HCT116 (cell line): ENCODE measurements around the gene ST7. TPM values are rescaled to one million over a fixed set of nuclear protein-coding genes. Genes with fewer than 3 reads are reported as not detected.

Experiments used
- ATAC-seq: fragments of 200-7000 bp; cut with Tn5 transposase; 2 replicates; pipeline ENCODE4 v1.9.1; 2020; ENCODE audit warnings: mild to moderate bottlenecking, moderate library complexity
- BruUV-seq: library from RNA; stranded (reverse); fragments of 400-500 nt; replicated peaks from 2 replicates; lab custom pipeline; 2021; lab: Mats Ljungman, UMichigan
- CTCF ChIA-PET: fragments of 300-600 bp; sonication (Branson Sonifier 250); formaldehyde crosslinking; loops from one replicate; lab custom pipeline; 2021; ENCODE audit warnings: antibody characterized with exemption; lab: Charles Lee
- POLR2A ChIA-PET: fragments of 300-600, 350-600 bp; sonication (Branson Sonifier 250); formaldehyde crosslinking; loops from one replicate; lab custom pipeline; 2021; ENCODE audit warnings: antibody characterized with exemption; lab: Charles Lee
- RAD21 ChIA-PET, 2 experiments: fragments of 300-600 bp; sonication (Branson Sonifier 250); formaldehyde crosslinking; loops; one replicate each; lab custom pipeline; 2023; ENCODE audit warnings: low total read pairs in 2 of 2; ENCODE audit not compliant: uncharacterized antibody in 2 of 2, unreplicated experiment in 2 of 2, low non-redundant PET in 1 of 2; lab: Charles Lee
- DNase-seq: peaks from one replicate; pipeline ENCODE4 v3.0.0-alpha.2; 2010; ENCODE audit warnings: low read depth, low spot score
- H2AFZ ChIP-seq: fragments of 200-600 bp; shearing (Covaris generic), sonication (generic); 2 replicates; pipeline ENCODE4 v1.6.1; 2017; ENCODE audit warnings: low read depth, mixed run types, mixed read lengths, antibody characterized with exemption, low read length; ENCODE audit not compliant: poor library complexity, severe bottlenecking
- H3K27ac ChIP-seq: 2 replicates; pipeline ENCODE4 v1.5.1; 2012; ENCODE audit warnings: low read depth, low read length
- H3K27me3 ChIP-seq: fragments of 200-600 bp; sonication (generic); 2 replicates; pipeline ENCODE4 v1.6.1; 2016; ENCODE audit warnings: mixed run types, low read length, mixed read lengths; ENCODE audit not compliant: insufficient read depth
- H3K36me3 ChIP-seq, 2 experiments: fragments of 200-500 bp in 1 of 2; fragments of 200-600 bp in 1 of 2; sonication (Bioruptor generic) in 1 of 2; sonication (generic) in 1 of 2; 2 replicates each; pipeline versions ENCODE4 v1.5.1 to v1.6.1; 2014 to 2016; ENCODE audit warnings: low read length in 2 of 2, inconsistent platforms in 1 of 2, mixed read lengths in 1 of 2, mixed run types in 1 of 2; ENCODE audit not compliant: insufficient read depth in 2 of 2, control insufficient read depth in 1 of 2
- H3K4me1 ChIP-seq, 2 experiments: fragments of 200-600 bp in 1 of 2; sonication (generic) in 1 of 2; 2 replicates each; pipeline versions ENCODE4 v1.5.1 to v1.6.1; 2012 to 2017; ENCODE audit warnings: low read length in 2 of 2, inconsistent platforms in 1 of 2, mild to moderate bottlenecking in 1 of 2, mixed read lengths in 1 of 2, mixed run types in 1 of 2, moderate library complexity in 1 of 2; ENCODE audit not compliant: insufficient read depth in 2 of 2, control insufficient read depth in 1 of 2
- H3K4me2 ChIP-seq: fragments of 200-600 bp; sonication (generic); 2 replicates; pipeline ENCODE4 v1.6.1; 2017; ENCODE audit warnings: mixed run types, low read length, mixed read lengths
- H3K4me3 ChIP-seq, 2 experiments: fragments of 200-600 bp in 1 of 2; sonication (generic) in 1 of 2; replicated peaks in 1 of 2; 2 replicates each; pipeline ENCODE4 v1.5.1; 2011 to 2016; ENCODE audit warnings: low read length in 2 of 2, control low read depth in 1 of 2, low read depth in 1 of 2, mild to moderate bottlenecking in 1 of 2, mixed read lengths in 1 of 2, mixed run types in 1 of 2
- H3K79me2 ChIP-seq: fragments of 200-600 bp; sonication (generic); 2 replicates; pipeline ENCODE4 v1.6.1; 2017; ENCODE audit warnings: mild to moderate bottlenecking, mixed run types, low read length, moderate library complexity, mixed read lengths; ENCODE audit not compliant: insufficient read depth
- H3K9ac ChIP-seq: fragments of 200-600 bp; sonication (generic); 2 replicates; pipeline ENCODE4 v1.6.1; 2016; ENCODE audit warnings: low read length, mixed read lengths
- H3K9me2 ChIP-seq: fragments of 200-600 bp; sonication (generic), shearing (Covaris generic); 2 replicates; pipeline ENCODE4 v1.6.1; 2017; ENCODE audit warnings: mixed run types, mild to moderate bottlenecking, moderate library complexity; ENCODE audit not compliant: insufficient read depth
- H3K9me3 ChIP-seq, 2 experiments: fragments of 200-500 bp in 1 of 2; fragments of 200-600 bp in 1 of 2; sonication (Bioruptor generic) in 1 of 2; sonication (generic) in 1 of 2; 2 replicates each; pipeline ENCODE4 v1.6.1; 2014 to 2017; ENCODE audit warnings: low read length in 2 of 2, mixed read lengths in 2 of 2, inconsistent platforms in 1 of 2, low read depth in 1 of 2, mild to moderate bottlenecking in 1 of 2, mixed run types in 1 of 2, moderate library complexity in 1 of 2; ENCODE audit not compliant: control insufficient read depth in 1 of 2, insufficient read depth in 1 of 2
- H4K20me1 ChIP-seq: fragments of 200-600 bp; sonication (generic), shearing (Covaris generic); 2 replicates; pipeline ENCODE4 v1.6.1; 2017; ENCODE audit warnings: mixed run types, mild to moderate bottlenecking, moderate library complexity; ENCODE audit not compliant: insufficient read depth
- CBX3 ChIP-seq: IDR thresholded peaks from 2 replicates; pipeline ENCODE4 v1.6.1; 2012; ENCODE audit warnings: low read depth
- CEBPB ChIP-seq: IDR thresholded peaks from 2 replicates; pipeline ENCODE4 v1.6.1; 2012; ENCODE audit warnings: low read depth
- EGR1 ChIP-seq: IDR thresholded peaks from 2 replicates; pipeline ENCODE4 v1.6.1; 2012; ENCODE audit warnings: low read depth
- ELF1 ChIP-seq: IDR thresholded peaks from 2 replicates; pipeline ENCODE4 v1.6.1; 2012; ENCODE audit warnings: low read depth, borderline replicate concordance
- EZH2 ChIP-seq: fragments of 200-600 bp; sonication (generic); IDR thresholded peaks from 2 replicates; pipeline ENCODE4 v1.6.1; 2017; ENCODE audit warnings: antibody characterized with exemption, mixed run types
- FOSL1 ChIP-seq: IDR thresholded peaks from 2 replicates; pipeline ENCODE4 v1.6.1; 2012; ENCODE audit warnings: low read depth
- JUND ChIP-seq: IDR thresholded peaks from 2 replicates; pipeline ENCODE4 v1.6.1; 2012
- POLR2A ChIP-seq: IDR thresholded peaks from 2 replicates; pipeline ENCODE4 v1.7.0; 2011; ENCODE audit warnings: borderline replicate concordance; ENCODE audit not compliant: insufficient read depth, insufficient read length; ENCODE audit errors: extremely low read depth
- POLR2AphosphoS5 ChIP-seq: IDR thresholded peaks from 2 replicates; pipeline ENCODE4 v1.6.1; 2011; ENCODE audit warnings: mild to moderate bottlenecking, low read depth, low read length, moderate library complexity
- SIN3A ChIP-seq: IDR thresholded peaks from 2 replicates; pipeline ENCODE4 v1.6.1; 2012; ENCODE audit warnings: low read depth
- SP1 ChIP-seq: IDR thresholded peaks from 2 replicates; pipeline ENCODE4 v1.6.1; 2012; ENCODE audit warnings: low read depth
- SRF ChIP-seq: IDR thresholded peaks from 2 replicates; pipeline ENCODE4 v1.6.1; 2012; ENCODE audit warnings: low read depth
- YY1 ChIP-seq: IDR thresholded peaks from 2 replicates; pipeline ENCODE4 v1.6.1; 2011; ENCODE audit warnings: low read length, low read depth, moderate library complexity, mild to moderate bottlenecking; ENCODE audit not compliant: insufficient replicate concordance; ENCODE audit errors: extremely low read depth
- ZFX ChIP-seq: fragments of 450-650 bp; IDR thresholded peaks from 2 replicates; pipeline ENCODE4 v1.6.1; 2017
- intact Hi-C: fragments of 100-400 bp; cut with micrococcal nuclease; formaldehyde crosslinking; loops from 2 replicates; pipeline ENCODE4 v1.10.0; 2022
- total RNA-seq: library from RNA; stranded (reverse); gene quantifications from one replicate; pipeline ENCODE4 v1.2.1, GENCODE V29; 2021; ENCODE audit not compliant: unreplicated experiment
- TF ChIP-seq, protein P1 (sequence below): IDR thresholded peaks from 2 replicates; pipeline ENCODE4 v1.6.1; 2011; ENCODE audit warnings: mild to moderate bottlenecking, low read length, moderate library complexity; ENCODE audit not compliant: insufficient replicate concordance; ENCODE audit errors: extremely low read depth
- TF ChIP-seq, protein P2 (sequence below), 3 experiments: fragments of 200-600 bp in 1 of 3; sonication (generic) in 1 of 3; IDR thresholded peaks in 2 of 3; conservative IDR thresholded peaks in 1 of 3; 2 replicates each; pipeline ENCODE4 v1.5.1; 2012 to 2017; ENCODE audit warnings: low read depth in 2 of 3, low read length in 2 of 3, antibody characterized with exemption in 1 of 3, borderline replicate concordance in 1 of 3, control low read depth in 1 of 3, mild to moderate bottlenecking in 1 of 3, mixed read lengths in 1 of 3, mixed run types in 1 of 3, moderate library complexity in 1 of 3; ENCODE audit not compliant: insufficient read depth in 1 of 3
- TF ChIP-seq, protein P3 (sequence below): IDR thresholded peaks from 2 replicates; pipeline ENCODE4 v1.6.1; 2012

ST7 gene
- total RNA-seq, 1 experiment from 2014 or later: 12.6 TPM

DNA sequence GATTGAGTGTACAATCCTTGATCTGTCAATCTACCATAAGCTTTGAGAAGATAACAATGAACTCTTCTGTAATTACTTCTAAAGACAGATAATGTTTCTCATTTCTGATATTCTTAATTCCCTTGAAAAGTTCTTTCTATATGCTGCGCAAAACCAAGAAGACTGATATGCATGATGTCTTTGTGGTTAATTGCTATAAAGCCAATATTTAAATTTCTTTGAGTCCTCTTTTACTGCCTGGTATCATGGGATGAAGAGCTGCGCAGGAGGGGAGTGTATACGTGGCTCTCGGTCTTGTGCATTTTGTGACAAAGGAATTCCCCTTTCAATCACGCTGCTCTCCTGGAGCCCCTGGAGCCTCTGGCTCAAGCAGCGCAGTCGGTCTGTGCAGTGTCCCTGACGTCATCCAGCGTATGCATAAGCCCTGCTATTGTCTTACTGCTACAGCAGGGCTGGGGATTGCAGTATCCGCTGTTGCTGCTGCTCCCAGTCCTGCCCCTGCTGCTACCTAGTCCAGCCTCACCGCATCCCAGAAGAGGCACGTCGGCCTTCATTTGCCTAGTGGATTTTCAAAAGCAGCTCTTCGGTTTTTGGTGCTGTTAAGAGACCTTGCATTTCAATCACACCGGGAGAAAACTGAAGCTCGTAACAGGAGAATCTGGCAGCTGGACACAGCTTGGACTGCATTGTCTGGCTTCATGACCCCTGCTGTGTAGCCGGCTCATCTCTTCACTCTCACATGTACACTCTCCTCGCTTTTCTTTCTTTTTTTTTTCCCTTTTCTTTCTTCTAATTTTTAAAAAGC lies 66.7 kb downstream of the ST7 start (continued):
- TF ChIP-seq SP1 (no peak), JUND (no peak)

DNA sequence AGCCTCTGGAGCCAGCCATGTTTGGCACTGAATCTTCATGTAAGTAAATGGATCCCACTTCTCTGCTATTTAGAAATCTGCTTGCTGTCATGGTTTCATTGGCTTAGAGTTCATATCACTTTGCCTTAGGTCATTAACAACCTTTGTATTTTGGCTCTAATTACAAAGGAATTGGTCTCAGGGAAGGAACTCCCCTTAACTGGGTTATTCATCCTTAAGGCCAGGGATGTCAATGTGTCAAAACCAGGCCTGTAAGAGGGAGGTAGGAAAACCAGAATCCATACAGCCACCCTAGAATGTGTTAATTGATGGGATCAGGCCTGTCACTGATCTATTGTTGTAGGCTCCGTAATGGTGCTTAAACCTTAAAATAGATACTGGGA lies 67.3 kb downstream of the ST7 start:
- Histone ChIP-seq H4K20me1 (no peaks in the 10 kb centered on the region), H3K79me2 (no peaks in the 10 kb centered on the region), H3K4me1 (peaks cover 8 to 29% of the 10 kb centered on the region in 2 experiments), H3K4me3 (peak overlapping the region; percentile 22 to 46; a peak in 3 of 4 replicates), H3K9me2 (no peaks in the 10 kb centered on the region), H3K27ac (no peak overlapping the region), H3K4me2 (peak overlapping the region; percentile 71), H3K9ac (peak overlapping the region; percentile 43), H3K27me3 (no peaks in the 10 kb centered on the region), H3K9me3 (no peaks in the 10 kb centered on the region), H2AFZ (no peak overlapping the region)
- CTCF ChIA-PET: no interaction called here
- ATAC-seq: peak; percentile 18
- BruUV-seq: TSS peak; percentile 53
- no peak for TF ChIP-seq CEBPB
- TF ChIP-seq YY1: no peak
- TF ChIP-seq SIN3A: no peak
- no peak for TF ChIP-seq FOSL1
- TF ChIP-seq, protein P1, sequence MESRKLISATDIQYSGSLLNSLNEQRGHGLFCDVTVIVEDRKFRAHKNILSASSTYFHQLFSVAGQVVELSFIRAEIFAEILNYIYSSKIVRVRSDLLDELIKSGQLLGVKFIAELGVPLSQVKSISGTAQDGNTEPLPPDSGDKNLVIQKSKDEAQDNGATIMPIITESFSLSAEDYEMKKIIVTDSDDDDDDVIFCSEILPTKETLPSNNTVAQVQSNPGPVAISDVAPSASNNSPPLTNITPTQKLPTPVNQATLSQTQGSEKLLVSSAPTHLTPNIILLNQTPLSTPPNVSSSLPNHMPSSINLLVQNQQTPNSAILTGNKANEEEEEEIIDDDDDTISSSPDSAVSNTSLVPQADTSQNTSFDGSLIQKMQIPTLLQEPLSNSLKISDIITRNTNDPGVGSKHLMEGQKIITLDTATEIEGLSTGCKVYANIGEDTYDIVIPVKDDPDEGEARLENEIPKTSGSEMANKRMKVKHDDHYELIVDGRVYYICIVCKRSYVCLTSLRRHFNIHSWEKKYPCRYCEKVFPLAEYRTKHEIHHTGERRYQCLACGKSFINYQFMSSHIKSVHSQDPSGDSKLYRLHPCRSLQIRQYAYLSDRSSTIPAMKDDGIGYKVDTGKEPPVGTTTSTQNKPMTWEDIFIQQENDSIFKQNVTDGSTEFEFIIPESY: no peak
- no peak for TF ChIP-seq JUND
- no peak for TF ChIP-seq POLR2AphosphoS5
- no peak for TF ChIP-seq POLR2A
- TF ChIP-seq ELF1: no peak
- no peak for TF ChIP-seq SRF
- TF ChIP-seq ZFX: no peak
- TF ChIP-seq, protein P2, sequence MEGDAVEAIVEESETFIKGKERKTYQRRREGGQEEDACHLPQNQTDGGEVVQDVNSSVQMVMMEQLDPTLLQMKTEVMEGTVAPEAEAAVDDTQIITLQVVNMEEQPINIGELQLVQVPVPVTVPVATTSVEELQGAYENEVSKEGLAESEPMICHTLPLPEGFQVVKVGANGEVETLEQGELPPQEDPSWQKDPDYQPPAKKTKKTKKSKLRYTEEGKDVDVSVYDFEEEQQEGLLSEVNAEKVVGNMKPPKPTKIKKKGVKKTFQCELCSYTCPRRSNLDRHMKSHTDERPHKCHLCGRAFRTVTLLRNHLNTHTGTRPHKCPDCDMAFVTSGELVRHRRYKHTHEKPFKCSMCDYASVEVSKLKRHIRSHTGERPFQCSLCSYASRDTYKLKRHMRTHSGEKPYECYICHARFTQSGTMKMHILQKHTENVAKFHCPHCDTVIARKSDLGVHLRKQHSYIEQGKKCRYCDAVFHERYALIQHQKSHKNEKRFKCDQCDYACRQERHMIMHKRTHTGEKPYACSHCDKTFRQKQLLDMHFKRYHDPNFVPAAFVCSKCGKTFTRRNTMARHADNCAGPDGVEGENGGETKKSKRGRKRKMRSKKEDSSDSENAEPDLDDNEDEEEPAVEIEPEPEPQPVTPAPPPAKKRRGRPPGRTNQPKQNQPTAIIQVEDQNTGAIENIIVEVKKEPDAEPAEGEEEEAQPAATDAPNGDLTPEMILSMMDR (IDR thresholded peaks at IDR 0.05 in 2 of 3, conservative IDR thresholded peaks at IDR 0.05 in 1 of 3; ENCODE audit: borderline replicate concordance in 1 of 3, insufficient read depth in 1 of 3, low read depth in 2 of 3, low read length in 2 of 3): no peak
- TF ChIP-seq EGR1: no peak
- no peak for TF ChIP-seq EZH2
- TF ChIP-seq, protein P3, sequence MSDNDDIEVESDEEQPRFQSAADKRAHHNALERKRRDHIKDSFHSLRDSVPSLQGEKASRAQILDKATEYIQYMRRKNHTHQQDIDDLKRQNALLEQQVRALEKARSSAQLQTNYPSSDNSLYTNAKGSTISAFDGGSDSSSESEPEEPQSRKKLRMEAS: no peak
- no peak for TF ChIP-seq CBX3
- TF ChIP-seq, all 23 proteins: peak for 0
- ChIA-PET RAD21 (no interaction called here), POLR2A (no interaction called here)
- no peaks in the 10 kb centered on the region for H3K36me3 ChIP-seq
- intact Hi-C loops: no loop called here
- no peak for DNase-seq
